ENCODE measurements around the gene ALKBH2.

GRCh38 chr12:109099431-109100020, 6.3 kb upstream of the ALKBH2 start:
- TF ChIP-seq POLR2A (IDR thresholded peaks at IDR 0.05; ENCODE audit: low read depth, low read length) = no peak
- TF ChIP-seq POLR2AphosphoS5 (IDR thresholded peaks at IDR 0.05; ENCODE audit: low read depth, low read length) = no peak
- no peak for TF ChIP-seq TAF1 (IDR thresholded peaks at IDR 0.05; ENCODE audit: borderline replicate concordance, low read depth, low read length)
